HG03095 (cell line): Measurements from ENCODE around the gene DMKN.

ENCODE experiments used
- ATAC-seq: cut with Tn5 transposase; IDR thresholded peaks from one replicate; pipeline ENCODE4 v1.9.1; 2021; ENCODE audit warnings: moderate library complexity; ENCODE audit not compliant: unreplicated experiment

Gene DMKN

DNA sequence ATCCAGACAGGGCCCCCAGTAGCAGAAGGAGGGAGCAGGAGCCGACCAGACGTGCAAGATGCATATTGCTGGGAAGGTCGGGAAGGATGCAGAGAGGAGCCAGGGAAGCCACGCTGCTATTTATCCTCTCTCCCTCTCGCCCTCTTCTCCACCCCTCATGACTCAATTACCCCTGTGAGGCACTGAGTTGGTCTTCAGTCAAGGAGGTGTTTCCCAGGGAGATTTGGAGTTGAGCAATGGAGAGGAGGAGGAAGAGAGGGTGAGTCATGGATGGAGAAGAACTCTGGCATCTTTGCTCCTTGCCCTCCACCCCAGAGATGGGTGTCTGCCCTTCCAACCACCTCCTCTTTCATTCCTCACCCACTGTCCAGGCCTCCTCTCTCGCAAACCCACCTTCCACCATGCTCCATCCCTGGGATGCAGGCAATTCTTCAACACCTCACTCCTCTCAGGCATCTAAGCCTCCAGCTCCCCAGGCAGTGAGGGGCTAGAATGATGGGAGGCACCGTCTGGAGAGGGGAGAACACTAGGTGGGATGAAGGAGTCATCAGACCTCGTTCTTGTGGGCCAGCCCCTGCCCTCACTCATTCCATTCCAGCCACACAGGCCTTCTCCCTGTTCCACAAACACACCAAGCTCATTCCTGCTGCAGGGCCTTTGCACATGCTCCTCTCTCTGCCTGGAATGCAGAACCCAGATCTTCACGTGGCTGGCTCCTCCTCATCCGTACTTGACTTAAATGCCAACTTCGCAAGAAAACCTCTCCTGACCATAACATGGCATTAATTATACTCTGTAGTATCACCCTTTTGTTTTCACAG lies 15.0 kb upstream of the DMKN start, which contains the start of gene SBSN:
Gene SBSN (minus strand): TSS at position 94 of the 821 bp plus-strand sequence. CDS start 30 bp downstream, at position 64.
- no peak for ATAC-seq

- ATAC-seq = no peak
Measured at GRCh38 chr19:35525873-35526272, 12.4 kb upstream of the DMKN start.

DNA sequence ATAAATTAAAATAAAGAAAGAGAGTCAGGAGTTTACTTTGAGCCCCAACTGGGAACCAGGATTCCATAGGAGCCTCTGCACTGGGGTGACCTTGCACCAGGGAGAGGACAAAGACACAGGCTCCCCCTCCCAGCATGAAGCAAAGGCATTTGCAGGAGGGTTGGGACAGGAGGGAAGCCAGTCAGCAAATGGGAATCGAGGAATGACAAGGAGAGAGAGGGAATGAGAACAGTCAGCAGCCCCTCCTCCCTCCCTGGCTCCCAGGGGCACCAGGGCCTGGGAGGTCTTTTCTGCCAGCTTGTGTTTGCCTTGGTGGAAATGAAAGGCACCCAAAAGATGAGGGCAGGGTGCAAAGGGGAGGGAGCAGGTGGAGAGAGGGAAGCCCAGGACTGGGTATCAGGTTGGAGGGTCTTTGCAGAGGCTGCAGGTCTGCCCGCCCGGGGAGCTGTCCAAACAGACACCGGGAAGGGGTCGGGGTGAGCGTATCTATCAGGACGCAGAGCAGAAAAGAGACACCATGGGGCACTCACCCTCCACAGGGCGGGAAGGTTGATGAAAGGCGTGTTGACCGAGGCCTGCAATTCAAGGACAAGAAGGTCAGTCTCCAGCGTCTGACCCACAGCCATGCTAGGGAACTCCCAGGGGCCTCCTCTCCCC lies 10.9 kb upstream of the DMKN start:
- no peak for ATAC-seq

DNA sequence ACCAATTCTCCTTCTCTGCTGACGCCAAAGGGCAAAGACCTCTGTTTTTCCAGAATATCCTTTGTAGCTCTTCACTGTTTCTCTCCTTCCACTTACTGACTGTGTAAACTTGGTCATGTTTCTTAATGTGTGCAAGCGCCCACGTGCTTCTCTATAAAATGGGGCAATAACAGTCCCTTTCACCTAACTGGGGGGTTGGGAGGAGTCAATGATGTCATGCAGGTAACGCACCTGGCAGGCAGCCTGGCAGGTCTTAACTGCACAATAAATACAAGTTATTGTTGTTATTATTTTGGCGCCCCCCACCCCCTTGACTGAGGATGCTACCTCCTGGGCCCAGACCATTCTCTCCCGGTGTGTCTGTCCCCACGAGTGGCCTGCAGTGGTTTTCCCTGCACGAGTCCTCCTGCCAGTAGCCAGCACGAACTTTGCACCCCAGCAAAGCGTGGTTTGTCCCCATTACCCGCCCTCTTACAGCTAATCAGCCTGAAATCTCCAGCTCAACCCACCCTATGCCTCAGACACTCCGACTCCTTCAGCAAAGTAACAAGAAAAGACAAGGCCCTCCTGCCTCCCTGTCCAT lies 9.4 kb upstream of the DMKN start:
- no peak for ATAC-seq

- no peak for ATAC-seq
Measured at GRCh38 chr19:35521124-35521743, 7.8 kb upstream of the DMKN start.

DNA sequence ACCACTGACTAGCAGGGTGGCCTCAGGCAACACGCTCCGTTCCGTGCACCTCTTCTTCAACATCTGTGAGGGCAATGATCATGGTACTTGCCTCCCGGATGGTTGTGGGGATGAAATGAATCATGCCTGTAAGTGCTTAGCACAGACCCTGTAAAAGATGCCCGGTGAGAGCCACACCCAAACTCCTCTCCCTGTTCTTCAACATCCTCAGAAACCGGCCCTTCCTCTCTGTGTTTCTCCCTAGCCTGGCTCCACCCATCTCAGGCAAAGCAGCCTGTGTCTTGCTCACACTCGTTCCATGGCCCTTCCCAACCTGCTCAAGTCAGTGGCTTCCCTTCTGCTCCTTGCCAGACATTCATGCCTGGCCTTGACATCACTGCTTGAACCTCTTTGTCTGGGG lies 5.8 kb upstream of the DMKN start:
- ATAC-seq = no peak

DNA sequence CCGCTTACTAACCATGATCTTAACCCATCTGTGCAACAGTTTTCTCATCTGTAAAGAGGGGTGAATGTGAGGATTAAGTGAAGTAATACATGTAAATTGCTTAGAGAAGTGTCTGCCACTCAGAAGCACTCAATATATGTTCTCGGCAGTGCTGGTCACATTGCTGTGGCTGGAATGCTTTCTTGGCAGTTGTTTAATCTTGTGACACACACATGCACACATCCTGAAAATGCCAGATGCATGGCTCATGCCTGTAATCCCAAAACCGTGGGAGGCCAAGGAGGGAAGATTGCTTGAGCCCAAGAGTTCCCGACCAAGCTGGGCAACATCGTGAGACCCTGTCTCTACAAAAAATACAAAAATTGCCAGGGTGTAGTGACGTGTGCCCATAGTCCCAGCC lies 4.9 kb upstream of the DMKN start:
- no peak for ATAC-seq

GRCh38 chr19:35517342-35517741 lies 3.9 kb upstream of the DMKN start:
- ATAC-seq = no peak

GRCh38 chr19:35516310-35516709 lies 2.9 kb upstream of the DMKN start:
- no peak for ATAC-seq

- no peak for ATAC-seq
Measured at GRCh38 chr19:35514282-35514809, 897 bp upstream of the DMKN start.

DNA sequence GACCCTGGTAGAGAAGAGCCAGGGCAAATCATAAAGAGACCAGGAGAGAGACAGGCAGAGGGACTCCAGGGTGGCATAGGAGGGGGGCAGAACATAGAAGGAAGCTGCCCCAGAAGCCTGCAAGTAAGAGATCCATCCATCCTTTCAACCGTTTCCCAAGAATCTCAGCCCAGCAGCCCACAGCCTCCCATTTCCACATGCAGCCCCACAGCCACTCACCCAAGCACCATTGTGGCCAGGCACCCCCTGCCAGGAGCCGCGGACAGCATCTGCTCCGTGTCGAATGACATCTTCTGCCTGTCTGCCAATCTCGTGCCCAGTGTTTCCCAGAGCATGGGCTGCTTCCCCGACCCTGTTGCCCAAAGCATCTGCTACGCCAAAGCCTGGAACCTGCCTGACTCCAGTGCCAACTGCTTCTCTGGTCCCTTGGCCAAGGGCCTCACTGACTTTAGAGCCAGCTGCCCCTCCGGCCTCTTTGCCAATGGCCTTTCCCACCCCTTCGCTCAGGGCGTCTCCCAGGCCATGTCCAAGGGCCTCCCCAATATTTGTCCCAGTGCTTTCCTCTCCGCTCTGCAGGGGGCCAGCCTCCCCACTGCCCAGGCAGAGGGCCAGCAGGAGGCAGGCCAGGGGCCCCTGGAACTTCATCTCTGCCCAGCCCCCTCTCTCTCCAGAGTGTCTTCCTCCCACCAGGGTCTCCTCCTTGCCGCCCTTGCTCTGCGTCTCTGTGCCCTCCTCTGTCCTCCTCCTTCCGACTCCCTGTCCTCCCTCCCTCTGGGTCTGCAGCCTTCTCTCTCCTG lies 420 bp downstream of the DMKN start:
- ATAC-seq = no peak

DNA sequence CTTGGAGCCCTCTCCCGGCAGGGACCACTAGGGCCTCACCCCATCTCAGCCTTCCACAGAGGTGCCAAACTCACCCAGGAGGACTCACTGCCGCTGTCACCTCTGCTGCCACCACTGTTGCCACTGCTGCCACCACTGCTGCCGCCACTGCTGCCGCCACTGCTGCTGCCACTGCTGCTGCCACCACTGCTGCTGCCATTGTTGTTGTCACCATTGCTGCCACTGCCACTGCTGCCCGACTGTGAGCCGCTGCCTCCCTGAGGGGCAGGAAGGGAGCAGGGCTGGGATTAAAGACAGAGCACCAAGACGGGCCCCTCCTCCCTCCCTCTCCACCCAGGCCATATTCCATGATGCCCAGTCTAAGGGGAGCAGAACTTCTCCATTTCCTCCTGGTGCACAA lies 2.1 kb downstream of the DMKN start:
- ATAC-seq = no peak

GRCh38 chr19:35510626-35510964 lies 2.9 kb downstream of the DMKN start:
- no peak for ATAC-seq

DNA sequence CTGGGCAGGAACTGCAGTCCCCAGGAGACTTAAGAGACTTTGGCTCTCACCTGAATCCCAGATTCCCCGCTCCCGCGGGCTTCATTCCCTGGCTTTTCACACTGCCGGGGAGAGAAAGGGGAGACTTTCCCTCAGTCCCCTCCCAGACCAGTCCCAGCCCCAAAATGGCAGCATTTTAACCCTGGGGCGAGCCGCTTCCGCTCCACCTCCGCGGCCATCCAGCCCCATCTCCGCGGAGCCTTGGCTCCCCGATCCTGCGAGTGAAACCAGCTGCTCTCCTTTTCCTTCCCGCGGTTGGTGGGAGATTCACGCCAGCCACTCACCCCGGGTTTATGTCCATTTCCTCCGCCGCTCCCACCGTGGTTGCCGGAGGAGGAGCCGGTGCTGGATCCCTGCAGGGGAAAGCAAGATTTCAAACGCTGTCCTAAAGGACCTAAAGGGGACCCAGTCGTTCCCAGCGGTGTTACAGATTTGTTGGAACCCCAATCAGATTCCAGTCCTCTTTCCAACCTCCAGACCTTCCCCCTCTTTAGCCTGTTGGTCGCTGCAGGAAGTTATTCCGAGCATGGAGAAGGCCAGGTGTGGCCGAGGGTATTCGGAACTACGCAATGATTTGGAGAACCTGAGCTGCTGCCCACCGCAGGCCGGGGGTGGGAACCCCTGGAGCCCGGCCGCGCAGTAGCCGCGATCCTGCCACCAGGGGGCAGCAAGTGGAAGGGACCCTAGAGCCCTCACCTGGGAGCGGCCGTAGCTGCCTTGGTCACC lies 3.4 kb downstream of the DMKN start:
- ATAC-seq = peak; percentile 63

DNA sequence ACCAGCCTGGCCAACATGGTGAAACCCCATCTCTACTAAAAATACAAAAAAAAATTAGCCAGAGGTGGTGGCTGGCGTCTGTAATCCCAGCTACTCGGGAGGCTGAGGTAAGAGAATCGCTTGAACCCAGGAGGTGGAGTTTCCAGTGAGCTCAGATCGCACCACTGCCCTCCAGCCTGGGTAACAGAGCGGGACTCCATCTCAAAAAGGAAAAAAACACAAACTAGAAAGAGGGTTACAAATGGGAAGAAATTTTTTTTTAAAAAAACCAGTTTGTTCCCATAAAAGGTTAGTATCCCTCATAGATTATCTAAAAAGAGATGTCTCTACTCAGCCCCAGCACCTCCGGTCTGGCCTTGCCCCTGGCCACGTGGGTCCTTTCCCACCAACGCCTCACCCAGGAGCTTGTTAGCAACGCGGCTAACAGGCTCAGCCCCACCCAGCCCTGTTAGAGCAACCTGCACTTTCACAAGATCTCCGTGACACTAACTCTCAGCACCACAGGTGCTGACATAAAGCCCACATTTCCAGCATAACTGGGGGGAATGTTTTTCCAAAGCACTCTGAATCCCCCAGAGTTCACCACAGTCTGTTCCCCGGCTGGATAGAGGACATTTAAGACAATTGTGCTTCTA lies 4.3 kb downstream of the DMKN start:
- no peak for ATAC-seq

DNA sequence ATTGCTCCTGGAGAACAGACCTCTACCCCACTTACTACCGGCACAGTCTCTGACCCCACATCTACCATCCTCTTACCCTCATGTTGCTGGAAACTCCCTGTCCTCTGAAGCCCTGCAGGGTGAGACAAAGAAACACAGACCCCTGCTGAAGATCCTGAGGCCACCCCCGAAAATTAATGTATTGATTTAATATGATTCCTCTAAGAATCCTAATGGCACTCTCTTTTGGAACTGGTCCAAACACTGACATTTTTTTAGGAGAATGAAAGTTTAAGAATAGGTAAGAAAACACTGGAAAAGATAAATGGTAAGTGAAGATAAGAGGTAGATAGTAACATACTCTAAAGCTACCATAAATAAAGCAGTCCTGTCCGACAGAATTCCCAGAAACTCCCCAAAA lies 5.3 kb downstream of the DMKN start:
- no peak for ATAC-seq

- no peak for ATAC-seq
Measured at GRCh38 chr19:35507561-35507960, 5.9 kb downstream of the DMKN start.

DNA sequence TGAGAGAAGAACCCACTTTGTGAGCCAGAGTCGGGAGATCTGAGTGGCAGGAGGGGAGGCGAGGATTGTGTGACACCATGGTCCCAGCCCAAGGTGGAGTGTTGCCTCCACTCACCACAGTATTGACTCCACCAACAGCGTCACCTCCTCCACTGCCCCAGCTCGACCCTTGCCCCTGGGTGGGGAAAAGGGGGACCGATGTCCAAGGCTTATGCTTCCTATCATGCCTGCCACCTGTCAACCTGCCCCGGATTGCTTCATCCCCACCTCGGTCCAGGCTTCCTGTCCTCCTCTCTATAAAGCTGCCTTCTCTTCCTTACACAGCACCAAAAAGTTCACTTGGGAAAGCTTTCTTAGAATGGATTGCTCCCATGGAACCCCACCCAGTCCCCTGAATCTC lies 7.4 kb downstream of the DMKN start:
- ATAC-seq = no peak

DNA sequence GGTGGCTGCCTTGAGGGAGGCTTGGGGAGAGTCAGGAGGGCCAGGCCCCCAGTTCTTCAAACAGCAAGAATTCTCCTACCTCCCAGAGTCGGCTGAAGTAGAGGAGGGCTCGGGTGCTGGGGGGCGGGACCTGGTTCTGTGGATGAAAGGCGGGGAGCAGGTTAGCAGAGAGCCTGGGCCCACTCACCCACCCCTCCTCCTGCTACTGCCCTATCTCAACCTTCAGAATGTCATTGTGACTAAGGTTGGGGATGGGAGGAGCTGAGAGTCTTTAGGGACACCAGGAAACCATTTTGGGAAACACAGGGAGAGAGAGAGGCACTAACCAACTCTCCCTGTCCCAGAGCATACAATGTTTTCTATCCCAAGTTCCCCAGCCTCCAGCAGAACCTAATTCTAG lies 10.7 kb downstream of the DMKN start:
- ATAC-seq = no peak

GRCh38 chr19:35501684-35502083 lies 11.8 kb downstream of the DMKN start:
- ATAC-seq = no peak
